T-helper 2 cell treated with Interferon-gamma antibody and Interleukin-4, amounts not matched to agents 5 μg/mL and 100 μg/mL, for 36 hours (primary cell): ENCODE measurements around the gene TECR.
"Not testable (repeated sequence)": the region's sequence is repeated elsewhere in the genome, so short reads cannot be mapped to it uniquely, and the experiment has no call there.

Source experiments
- DNase-seq: peaks from one replicate; pipeline ENCODE4 v3.0.0; 2021; ENCODE audit warnings: low spot score
- H3K27ac Mint-ChIP-seq: one replicate; pipeline ENCODE4 v1.8.0; 2021; ENCODE audit warnings: mild to moderate bottlenecking, mixed read lengths
- H3K27me3 Mint-ChIP-seq: one replicate; pipeline ENCODE4 v1.8.0; 2021; ENCODE audit warnings: low read depth, mixed read lengths
- H3K36me3 Mint-ChIP-seq: one replicate; pipeline ENCODE4 v1.8.0; 2021; ENCODE audit warnings: low read depth, mixed read lengths
- H3K4me1 Mint-ChIP-seq: one replicate; pipeline ENCODE4 v1.8.0; 2021; ENCODE audit warnings: low read depth, mixed read lengths
- H3K4me3 Mint-ChIP-seq: one replicate; pipeline ENCODE4 v1.8.0; 2022; ENCODE audit warnings: mild to moderate bottlenecking, moderate library complexity, mixed read lengths
- H3K9me3 Mint-ChIP-seq: one replicate; pipeline ENCODE4 v1.8.0; 2021; ENCODE audit warnings: mixed read lengths

The TECR gene

DNA sequence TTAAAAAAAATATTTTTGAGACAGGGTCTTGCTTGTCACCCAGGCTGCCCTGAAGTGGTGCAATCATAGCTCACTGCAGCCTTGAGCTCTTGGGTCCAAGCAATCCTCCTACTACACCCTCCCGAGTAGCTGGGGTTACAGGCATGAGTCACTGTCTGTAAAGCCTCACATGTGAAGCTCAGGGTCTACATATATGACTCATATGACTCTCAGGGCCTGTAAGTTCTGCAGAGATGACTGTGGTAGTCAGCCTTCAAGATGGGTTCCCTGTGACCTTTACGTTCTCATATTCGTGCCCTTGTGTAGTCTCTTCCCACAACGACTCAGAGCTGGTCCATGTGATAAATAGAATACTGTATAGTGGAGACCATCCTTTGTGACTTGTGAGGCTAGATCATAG is 60.0 kb downstream of the TECR start:
- H3K4me1 Mint-ChIP-seq, H3K36me3 Mint-ChIP-seq, H3K4me3 Mint-ChIP-seq, H3K27ac Mint-ChIP-seq, H3K27me3 Mint-ChIP-seq, H3K9me3 Mint-ChIP-seq: not testable (repeated sequence)
- DNase-seq, result peak; percentile 57

DNA sequence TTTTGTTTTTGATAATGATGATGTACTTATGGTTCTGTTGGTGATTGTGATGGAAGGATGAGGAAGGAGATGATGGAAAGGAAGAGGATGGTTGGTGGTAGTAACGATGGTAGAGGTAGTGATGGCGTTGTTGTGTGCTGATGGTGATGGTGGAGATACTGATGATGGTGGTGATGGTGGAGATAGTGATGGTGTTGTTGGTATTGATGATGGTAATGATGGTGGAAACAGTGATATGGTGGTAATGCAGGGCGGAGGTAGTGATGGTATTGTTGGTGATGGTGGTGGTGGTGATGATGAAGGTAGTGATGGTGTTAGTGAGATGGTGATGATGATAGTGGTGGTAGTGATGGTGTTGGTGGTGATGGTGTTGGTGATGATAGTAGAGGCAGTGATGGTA is 66.2 kb downstream of the TECR start:
- H3K36me3 Mint-ChIP-seq, result no peaks in the 10 kb centered on the region
- no peak for DNase-seq
- no peak overlapping the region for H3K27ac Mint-ChIP-seq
- H3K4me3 Mint-ChIP-seq, result no peak overlapping the region
- H3K27me3 Mint-ChIP-seq, result no peaks in the 10 kb centered on the region
- H3K9me3 Mint-ChIP-seq, result peaks cover 8% of the 10 kb centered on the region
- no peaks in the 10 kb centered on the region for H3K4me1 Mint-ChIP-seq

DNA sequence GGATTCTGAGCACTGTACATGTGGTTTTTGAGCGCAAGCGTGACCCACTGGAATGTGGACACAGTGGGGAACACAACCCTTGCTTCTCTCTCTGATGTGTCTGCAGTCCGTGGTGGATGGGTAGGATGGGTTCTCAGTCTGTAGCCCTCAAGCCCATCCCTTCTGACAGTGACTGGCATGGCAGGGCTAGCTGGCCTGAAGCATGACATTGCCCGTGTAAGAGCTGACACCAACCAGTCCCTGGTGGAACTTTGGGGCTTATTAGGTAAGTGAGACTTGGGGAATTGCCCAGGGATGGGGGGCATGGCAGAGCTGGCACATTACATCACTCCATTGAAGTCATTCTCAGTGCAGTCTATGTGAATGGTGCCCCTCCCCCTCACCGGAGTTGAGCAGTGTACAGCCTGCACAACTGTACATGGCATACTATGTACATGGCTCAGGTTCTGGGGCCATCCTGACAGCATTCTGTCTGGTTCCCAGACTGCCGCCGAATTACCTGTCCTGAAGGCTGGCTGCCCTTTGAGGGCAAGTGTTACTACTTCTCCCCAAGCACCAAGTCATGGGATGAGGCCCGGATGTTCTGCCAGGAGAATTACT is 70.3 kb downstream of the TECR start:
- Mint-ChIP-seq H3K27ac (no peak overlapping the region), H3K9me3 (peaks cover 8% of the 10 kb centered on the region), H3K4me1 (no peaks in the 10 kb centered on the region), H3K4me3 (no peak overlapping the region), H3K36me3 (no peaks in the 10 kb centered on the region), H3K27me3 (no peaks in the 10 kb centered on the region)
- DNase-seq, result no peak

DNA sequence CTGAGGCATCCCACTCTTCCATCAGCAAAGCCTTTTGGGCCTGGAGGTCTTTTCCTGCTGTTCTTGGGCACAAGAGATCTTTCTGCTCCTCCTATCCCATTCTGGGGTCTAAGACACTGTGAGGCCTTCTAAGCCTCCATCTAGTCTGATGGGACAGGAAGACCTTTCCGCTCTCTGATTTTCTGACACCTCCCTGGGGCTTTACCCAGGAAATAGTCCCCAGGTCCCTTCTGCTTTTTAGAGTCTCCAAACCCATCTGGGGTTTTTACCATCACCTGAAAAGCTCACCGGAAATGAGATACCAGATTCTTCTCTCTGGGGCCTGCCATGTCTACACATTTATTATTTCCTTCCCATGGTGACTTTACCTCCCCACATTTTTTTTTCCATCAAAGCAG is 74.6 kb downstream of the TECR start:
- no peak overlapping the region for H3K27ac Mint-ChIP-seq
- H3K4me3 Mint-ChIP-seq, result no peak overlapping the region
- no peaks in the 10 kb centered on the region for H3K9me3 Mint-ChIP-seq
- no peaks in the 10 kb centered on the region for H3K4me1 Mint-ChIP-seq
- no peaks in the 10 kb centered on the region for H3K27me3 Mint-ChIP-seq
- H3K36me3 Mint-ChIP-seq, result no peaks in the 10 kb centered on the region
- DNase-seq, result no peak

DNA sequence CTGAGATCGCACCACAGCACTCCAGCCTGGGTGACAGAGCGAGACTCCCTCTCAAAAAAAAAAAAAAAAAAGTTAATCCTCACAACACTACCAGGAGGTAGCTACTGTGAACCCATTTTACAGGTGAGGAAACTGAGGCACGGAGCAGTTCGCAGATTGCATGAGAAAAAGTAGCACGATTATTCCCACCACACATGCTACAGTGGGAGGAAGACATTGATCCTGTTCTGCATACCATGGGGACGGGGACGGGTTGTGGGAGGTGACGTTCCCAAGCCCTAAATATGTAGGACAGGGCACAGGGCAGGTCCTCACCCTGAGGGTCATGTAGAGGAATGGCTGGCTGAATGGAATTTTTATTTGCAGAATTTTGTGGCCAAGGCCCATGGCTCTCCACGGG is 77.2 kb downstream of the TECR start:
- H3K27me3 Mint-ChIP-seq, result no peaks in the 10 kb centered on the region
- H3K9me3 Mint-ChIP-seq, result no peaks in the 10 kb centered on the region
- no peak overlapping the region for H3K4me3 Mint-ChIP-seq
- no peaks in the 10 kb centered on the region for H3K4me1 Mint-ChIP-seq
- no peak for DNase-seq
- H3K36me3 Mint-ChIP-seq, result no peaks in the 10 kb centered on the region
- no peak overlapping the region for H3K27ac Mint-ChIP-seq

DNA sequence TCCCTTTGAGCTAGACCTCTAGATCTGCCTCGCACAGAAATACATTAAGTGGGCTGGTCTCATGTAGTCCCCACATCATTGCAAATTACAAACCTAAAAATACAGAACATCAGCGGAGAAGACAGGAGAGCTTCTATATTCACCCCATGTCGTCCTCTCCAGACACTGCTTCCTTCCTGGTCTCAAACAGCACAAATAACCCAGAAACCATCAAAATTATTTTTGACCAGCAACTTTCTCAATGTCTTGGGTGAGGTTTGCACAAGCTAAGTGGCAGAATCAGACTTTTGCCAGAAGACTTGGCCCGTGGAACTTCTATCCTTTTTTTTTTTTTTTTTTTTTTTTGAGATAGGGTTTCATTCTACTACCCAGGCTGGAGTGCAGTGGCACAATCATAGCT is 81.7 kb downstream of the TECR start:
- Mint-ChIP-seq H3K9me3 (no peaks in the 10 kb centered on the region), H3K36me3 (no peaks in the 10 kb centered on the region), H3K27ac (no peak overlapping the region), H3K4me1 (no peaks in the 10 kb centered on the region), H3K4me3 (no peak overlapping the region), H3K27me3 (no peaks in the 10 kb centered on the region)
- DNase-seq, result no peak

DNA sequence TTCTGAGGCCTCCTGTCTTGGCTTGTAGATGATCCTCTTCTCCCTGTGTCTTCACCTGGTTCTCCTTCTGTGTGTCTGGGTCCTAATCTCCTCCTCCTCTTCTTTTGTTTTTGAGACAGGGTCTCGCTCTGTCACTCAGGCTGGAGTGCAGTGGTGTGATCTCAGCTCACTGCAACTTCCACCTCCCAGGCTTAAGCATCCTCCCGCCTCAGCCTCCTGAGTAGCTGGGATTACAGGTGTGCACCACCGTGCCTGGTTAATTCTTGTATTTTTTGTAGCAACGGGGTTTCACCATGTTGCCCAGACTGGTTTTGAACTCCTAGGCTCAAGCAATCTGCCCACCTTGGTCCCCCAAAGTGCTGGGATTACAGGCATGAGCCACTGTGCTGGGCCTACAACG is 82.8 kb downstream of the TECR start:
- not testable (repeated sequence) for DNase-seq, H3K4me1 Mint-ChIP-seq, H3K4me3 Mint-ChIP-seq, H3K36me3 Mint-ChIP-seq, H3K27ac Mint-ChIP-seq, H3K9me3 Mint-ChIP-seq, H3K27me3 Mint-ChIP-seq

DNA sequence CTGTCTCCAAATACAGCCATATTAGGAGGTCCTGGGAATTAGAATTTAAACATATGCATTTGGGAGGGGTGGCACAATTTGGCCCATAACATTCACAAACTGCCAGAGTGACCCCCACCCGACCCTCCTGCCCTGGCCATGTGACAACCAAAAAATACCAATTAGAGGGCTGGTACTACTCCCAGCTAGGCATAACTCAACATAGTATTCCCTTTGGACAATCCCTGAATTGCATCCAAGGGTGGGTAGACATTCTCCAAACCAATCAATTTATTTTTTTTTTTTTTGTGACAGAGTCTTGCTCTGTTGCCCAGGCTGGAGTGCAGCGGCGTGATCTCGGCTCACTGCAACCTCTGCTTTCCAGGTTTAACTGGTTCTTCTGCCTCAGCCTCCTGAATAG is 83.3 kb downstream of the TECR start:
- no peaks in the 10 kb centered on the region for H3K36me3 Mint-ChIP-seq
- H3K4me3 Mint-ChIP-seq, result no peak overlapping the region

DNA sequence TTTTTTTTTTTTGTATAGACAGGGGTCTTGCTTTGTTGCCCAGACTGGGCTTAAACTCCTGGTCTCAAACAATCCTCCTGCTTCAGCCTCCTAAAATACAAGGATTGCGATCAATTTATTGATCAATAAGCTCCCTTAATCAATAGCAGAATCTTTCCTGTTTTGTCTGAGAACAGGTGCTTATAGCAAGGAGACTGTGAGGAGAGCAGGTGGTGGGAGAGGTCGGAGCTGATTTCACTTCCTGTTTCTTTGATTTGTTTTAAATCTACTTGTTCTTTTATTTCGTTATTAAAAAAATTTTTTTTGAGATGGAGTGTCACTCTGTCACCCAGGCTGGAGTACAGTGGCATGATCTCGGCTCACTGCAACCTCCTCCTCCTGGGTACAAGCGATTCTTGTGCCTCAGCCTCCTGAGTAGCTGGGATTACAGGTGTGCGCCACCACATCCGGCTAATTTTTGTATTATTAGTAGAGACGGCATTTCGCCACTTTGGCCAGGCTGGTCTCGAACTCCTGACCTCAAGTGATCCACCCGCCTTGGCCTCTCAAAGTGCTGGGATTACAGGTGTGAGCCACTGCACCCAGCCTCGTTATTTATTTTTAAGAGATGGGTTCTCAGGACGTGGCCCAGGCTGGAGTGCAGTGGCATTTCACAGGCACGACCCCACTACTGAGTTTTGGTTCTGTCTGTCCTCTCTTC is 84.2 kb downstream of the TECR start:
- not testable (repeated sequence) for H3K27me3 Mint-ChIP-seq, DNase-seq, H3K36me3 Mint-ChIP-seq, H3K4me3 Mint-ChIP-seq, H3K4me1 Mint-ChIP-seq, H3K27ac Mint-ChIP-seq, H3K9me3 Mint-ChIP-seq

More for the DNA sequence above, 83.3 kb downstream of the TECR start:
- Mint-ChIP-seq H3K4me1 (no peaks in the 10 kb centered on the region), H3K27me3 (no peaks in the 10 kb centered on the region), H3K27ac (no peak overlapping the region), H3K9me3 (no peaks in the 10 kb centered on the region)
- no peak for DNase-seq

DNA sequence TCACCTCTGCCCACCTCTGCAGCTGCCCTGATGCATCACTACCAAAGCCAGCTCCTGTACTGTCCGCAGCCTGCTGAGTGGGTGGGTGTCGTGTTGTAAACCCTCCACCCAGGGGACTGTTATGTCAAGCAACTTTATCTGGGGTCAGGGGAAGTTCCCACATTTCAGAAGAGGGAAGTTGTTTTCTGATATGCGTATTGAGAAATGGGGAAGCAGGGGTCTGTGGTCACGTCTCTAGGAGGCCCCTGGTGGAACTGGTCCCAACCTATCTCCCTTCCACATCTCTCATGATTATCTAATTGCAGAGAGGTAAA is 84.7 kb downstream of the TECR start:
- Mint-ChIP-seq H3K4me3 (no peak overlapping the region), H3K27me3 (no peaks in the 10 kb centered on the region), H3K27ac (no peak overlapping the region), H3K36me3 (no peaks in the 10 kb centered on the region), H3K4me1 (no peaks in the 10 kb centered on the region), H3K9me3 (peaks cover 4% of the 10 kb centered on the region)
- DNase-seq, result no peak
